NCI-H774 (cell line): ENCODE results near the gene ABCC11.
"Not testable (repeated sequence)": the region's sequence is repeated elsewhere in the genome, so short reads cannot be mapped to it uniquely, and the experiment has no call there.

Experiments
- DNase-seq: peaks from one replicate; lab custom pipeline; 2025; lab: John Stamatoyannopoulos, UW

Gene ABCC11

DNA sequence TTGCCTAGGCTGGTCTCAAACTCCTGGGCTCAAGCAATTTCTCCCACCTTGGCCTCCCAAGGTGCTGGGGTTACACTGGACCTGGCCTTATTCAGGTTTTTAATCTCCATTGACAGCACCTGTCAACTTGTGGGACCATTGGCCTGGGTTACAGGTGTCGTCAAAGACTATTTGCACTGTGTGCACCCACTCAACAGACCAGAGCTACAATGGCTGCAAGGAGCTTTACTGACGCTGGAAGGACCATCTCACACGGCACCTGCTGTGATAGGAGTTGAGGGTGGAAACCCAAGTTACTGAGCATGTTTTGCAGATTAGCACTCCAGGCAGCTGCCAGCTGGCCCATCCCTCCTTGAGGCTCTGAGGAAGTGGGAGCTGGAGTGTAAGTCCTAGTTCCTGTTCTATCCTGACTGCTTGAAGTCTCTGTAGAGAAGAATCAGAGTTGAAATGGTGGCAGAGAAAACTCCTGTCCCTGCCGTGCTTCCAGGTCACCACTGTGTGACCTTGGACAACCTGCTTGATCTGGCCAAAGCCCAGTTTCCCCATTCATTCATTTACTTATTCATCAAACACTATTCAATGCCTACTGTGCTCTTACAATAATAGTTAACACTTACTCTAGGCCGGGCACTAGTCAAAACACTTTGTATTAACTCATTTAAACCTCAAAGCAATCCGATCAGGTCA is 45.7 kb downstream of the ABCC11 start:
- DNase-seq: no peak

DNA sequence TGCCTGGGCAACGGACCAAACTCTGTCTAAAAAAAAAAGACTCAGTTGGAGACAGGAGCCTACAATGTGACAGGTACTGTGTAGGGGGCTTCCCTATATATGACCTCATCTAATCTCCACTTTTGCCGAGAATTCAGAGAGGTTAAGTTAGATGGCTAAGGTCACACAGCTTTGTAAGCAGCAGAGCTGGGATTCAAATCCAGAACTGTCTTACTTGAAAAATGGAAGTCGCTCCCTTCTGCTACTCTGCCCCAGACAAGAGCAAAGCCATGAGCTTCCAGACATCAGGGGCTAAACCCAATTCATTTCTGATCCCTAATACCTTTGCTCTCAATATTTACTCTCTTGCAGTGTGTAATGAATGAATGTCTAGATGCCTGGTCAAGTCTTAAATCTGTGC is 50.0 kb downstream of the ABCC11 start:
- DNase-seq: no peak

DNA sequence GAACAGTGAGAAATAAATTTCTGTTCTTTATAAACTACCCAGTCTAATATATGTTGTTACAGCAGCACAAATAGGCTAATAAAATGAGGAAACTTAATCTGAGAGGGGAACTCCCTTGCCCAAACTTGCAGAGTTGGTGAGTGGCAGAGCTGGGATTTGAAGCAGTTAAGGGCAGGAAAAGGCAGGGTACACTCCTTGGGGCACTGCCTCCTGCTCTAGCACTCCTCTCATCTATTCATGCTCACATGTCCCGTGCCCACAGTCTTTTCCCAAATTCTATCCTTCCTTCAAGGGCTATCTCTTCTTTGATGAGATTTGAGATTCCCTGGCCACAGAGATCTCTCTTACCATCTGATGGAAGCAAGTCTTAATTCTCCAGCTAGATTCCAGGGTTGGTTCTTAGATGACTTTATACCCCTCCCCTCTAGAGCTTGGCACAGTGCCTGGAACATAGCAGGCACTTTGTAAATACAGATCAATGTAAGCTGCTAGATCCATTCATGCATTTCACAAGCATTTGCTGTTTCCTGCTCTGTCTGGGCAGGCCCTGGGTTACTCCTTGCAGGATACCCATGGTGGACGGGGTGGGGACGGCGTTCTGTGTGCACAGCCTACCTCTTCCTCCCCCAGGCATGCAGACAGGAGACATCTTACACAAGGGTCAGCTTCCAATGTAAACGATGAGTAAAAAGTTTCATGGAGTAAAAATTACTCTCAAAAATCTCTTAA is 52.3 kb downstream of the ABCC11 start:
- peak; percentile 39 for DNase-seq

- DNase-seq: no peak
These were observed 53.5 kb downstream of the ABCC11 start for GRCh38 chr16:48193846-48194245.

DNA sequence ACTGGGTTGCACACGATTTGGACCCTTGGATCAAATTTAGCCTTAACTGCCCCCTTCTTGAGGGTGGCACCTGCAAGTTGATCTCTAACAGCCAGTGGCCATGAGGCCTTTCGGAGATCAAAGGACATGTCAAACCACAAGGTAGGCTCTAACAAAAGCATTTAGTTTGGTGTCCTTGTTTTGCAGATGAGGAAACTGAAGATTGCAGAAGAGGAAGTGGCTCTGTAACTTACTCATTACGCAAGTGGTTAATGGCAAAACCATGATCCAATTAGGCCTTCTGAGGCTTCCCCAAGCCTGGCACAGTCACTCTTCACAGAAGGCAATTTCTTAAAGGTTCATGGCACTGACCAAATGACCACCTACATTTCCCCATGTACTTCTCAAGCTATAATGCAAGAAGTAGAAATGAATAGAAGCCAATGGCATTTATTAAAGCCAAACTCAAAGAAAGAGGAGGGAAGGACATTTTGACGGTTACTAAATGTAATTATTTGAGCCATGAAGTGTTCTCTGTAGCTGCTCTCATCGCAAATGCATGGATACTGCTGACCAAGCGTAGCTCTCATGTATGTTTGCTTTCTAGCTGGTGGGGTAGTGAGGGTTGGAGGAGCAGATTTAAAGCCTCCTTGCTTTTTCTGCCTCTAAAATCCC is 58.8 kb downstream of the ABCC11 start:
- DNase-seq: no peak

GRCh38 chr16:48187779-48188178 is 59.6 kb downstream of the ABCC11 start:
- no peak for DNase-seq

- no peak for DNase-seq
These were observed 62.7 kb downstream of the ABCC11 start for GRCh38 chr16:48184681-48185080.

DNA sequence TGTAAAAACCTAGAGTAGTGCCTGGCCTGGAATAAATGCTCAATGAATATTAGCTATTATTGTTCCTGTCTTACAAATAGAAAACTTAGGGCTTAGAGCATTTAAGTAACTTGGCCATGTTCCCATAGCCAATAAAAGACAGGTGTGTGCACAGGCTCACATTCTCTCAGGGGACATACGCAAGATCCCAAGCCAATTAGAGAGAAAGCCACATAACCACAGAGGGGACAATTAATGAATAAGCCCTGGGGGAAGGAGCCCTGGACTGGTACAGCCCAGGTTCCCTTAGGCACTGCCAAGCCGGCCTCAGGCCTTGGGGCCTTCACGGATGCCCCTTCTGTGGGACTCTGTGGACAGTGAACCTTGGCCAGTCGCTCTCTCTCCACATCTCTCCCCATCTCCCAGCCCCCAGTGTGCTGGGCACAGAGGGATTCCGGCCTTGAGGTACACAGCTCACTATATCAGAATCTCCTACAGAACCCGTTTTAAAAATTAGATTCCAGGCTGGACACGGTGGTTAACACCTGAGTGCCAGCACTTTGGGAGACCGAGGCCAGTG is 64.3 kb downstream of the ABCC11 start:
- DNase-seq: peak; percentile 25

DNA sequence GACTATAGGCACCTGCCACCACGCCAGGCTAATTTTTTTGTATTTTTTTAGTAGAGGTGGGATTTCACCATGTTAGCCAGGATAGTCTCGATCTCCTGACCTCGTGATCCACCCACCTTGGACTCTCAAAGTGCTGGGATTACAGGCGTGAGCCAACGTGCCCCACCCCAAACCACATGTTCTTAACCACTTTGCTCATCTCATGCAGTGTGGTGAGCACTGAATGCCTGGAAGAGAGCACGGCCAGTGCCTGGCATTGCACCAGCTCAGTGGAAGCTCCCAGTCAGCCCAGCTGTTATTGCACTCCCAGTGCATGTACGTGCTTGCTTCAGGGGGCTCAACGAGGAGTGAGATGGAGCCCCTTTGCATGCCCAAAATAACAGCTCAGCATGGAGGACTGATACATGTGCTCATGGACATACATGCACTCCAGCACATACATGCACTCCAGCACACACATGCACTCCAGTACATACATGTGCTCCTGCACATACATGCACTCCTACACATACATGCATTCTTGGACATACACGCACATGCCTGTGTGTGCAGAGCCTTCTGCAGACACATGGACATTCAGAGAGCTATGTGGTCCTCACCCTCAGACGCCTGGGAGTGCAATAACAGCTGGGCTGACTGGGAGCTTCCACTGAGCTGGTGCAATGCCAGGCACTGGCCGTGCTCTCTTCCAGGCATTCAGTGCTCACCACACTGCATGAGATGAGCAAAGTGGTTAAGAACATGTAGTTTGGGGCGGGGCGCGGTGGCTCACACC is 65.4 kb downstream of the ABCC11 start:
- DNase-seq: not testable (repeated sequence)

DNA sequence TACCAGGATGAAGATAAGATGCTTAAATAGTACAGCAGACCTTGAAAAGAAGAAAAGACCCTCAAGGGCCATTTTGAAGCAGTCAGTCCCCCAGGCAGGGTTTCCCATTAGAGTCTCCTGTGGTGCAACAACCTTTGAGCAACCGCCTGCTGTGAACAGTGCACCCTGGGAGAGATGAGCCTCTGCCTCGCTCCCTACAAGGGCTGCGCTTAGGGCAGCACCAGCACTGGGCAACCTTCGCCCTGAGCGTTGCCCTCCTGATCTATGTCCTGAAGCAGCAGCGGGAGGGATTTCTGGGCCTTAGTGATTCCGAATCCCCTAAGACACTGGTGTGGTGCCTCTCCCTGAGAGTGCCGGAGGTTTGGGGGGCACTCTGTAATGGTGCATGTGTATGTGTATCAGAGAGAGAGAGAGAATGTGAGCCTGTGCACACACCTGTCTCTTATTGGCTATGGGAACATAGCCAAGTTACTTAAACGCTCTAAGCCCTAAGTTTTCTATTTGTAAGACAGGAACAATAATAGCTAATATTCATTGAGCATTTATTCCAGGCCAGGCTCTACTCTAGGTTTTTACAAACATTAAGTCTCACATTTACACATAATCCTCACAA is 66.4 kb downstream of the ABCC11 start:
- no peak for DNase-seq

- DNase-seq: no peak
These were observed 70.5 kb downstream of the ABCC11 start for GRCh38 chr16:48176635-48177408.

GRCh38 chr16:48173889-48174288 is 73.5 kb downstream of the ABCC11 start:
- DNase-seq: no peak

GRCh38 chr16:48172682-48173081 is 74.7 kb downstream of the ABCC11 start:
- no peak for DNase-seq

- no peak for DNase-seq
These were observed 77.4 kb downstream of the ABCC11 start for GRCh38 chr16:48169896-48170295.

- no peak for DNase-seq
These were observed 79.3 kb downstream of the ABCC11 start for GRCh38 chr16:48168075-48168474.

- not testable (repeated sequence) for DNase-seq
These were observed 80.7 kb downstream of the ABCC11 start for GRCh38 chr16:48166617-48167016.

- no peak for DNase-seq
These were observed 81.3 kb downstream of the ABCC11 start for GRCh38 chr16:48165961-48166578.

GRCh38 chr16:48164907-48165715 is 82.2 kb downstream of the ABCC11 start:
- peak; percentile 52 for DNase-seq

DNA sequence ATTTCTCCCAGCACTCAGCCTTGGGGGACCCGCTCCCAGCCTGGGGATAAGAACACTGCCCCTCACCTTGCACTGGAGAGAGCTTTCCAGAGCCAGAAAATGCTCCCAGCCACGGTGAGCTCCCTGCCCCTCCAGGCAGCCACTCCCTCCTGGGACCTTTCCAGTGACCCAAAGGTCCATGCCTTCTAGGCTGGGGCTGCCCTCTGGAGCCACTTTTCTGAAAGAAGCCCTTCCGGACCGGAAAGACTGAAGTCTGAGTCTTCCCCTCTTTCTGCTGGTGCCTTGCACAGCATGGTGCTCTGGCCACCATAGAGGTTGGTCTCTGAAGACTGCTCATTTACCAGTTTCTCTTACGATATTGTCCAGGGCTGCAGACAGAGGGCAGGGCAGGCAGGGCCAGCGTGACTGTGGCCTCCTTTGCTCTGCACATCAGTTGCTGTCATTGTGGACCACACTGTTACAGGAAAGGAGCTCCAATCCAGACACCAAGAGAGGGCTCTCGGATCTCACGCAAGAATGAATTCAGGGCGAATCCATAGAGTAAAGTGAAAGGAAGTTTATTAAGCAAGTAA is 84.4 kb downstream of the ABCC11 start:
- DNase-seq: no peak
